HepG2 (cell line): Measurements from ENCODE around the gene SSNA1. TPM values are rescaled to one million over a fixed set of nuclear protein-coding genes. Genes with fewer than 3 reads are reported as not detected.
A peak's percentile ranks its signal among the peaks of the same experiment; 100 is the strongest.

ENCODE experiments used
- AGO2 ChIP-seq: fragments of 200-400 bp; formaldehyde crosslinking; optimal IDR thresholded peaks from 2 replicates; pipeline ENCODE3; 2017; ENCODE audit warnings: mild to moderate bottlenecking, low read depth, low read length, moderate library complexity
- DNMT1 ChIP-seq: sonication (generic); formaldehyde crosslinking; IDR thresholded peaks from 2 replicates; pipeline ENCODE4 v1.5.1; 2020; ENCODE audit warnings: mild to moderate bottlenecking, missing genetic modification reagents
- EZH2 ChIP-seq: conservative IDR thresholded peaks from 2 replicates; pipeline ENCODE4 v1.6.1; 2012; ENCODE audit warnings: mild to moderate bottlenecking, low read depth, low read length, moderate library complexity
- HOXA5 ChIP-seq: sonication (generic); formaldehyde crosslinking; IDR thresholded peaks from 2 replicates; pipeline ENCODE4 v1.4.0; 2020; ENCODE audit warnings: missing genetic modification reagents
- PCBP1 ChIP-seq: fragments of 200-400 bp; formaldehyde crosslinking; IDR thresholded peaks from 2 replicates; pipeline ENCODE4 v1.6.1; 2017; ENCODE audit warnings: mild to moderate bottlenecking, low read depth, low read length, borderline replicate concordance
- SRSF1 ChIP-seq: fragments of 200-400 bp; formaldehyde crosslinking; optimal IDR thresholded peaks from 2 replicates; pipeline ENCODE3; 2017; ENCODE audit warnings: mild to moderate bottlenecking, low read depth, low read length, moderate library complexity
- SYNCRIP ChIP-seq: fragments of 200-400 bp; formaldehyde crosslinking; IDR thresholded peaks from 2 replicates; pipeline ENCODE4 v1.6.1; 2018; ENCODE audit warnings: mild to moderate bottlenecking, low read depth, low read length; ENCODE audit not compliant: insufficient read depth
- WIZ ChIP-seq: sonication (generic); formaldehyde crosslinking; IDR thresholded peaks from 2 replicates; pipeline ENCODE4 v1.5.1; 2020; ENCODE audit warnings: mild to moderate bottlenecking, missing genetic modification reagents
- ZBTB42 ChIP-seq: sonication (generic); formaldehyde crosslinking; IDR thresholded peaks from 2 replicates; pipeline ENCODE4 v1.5.0; 2020; ENCODE audit warnings: mild to moderate bottlenecking, missing genetic modification reagents
- ZNF138 ChIP-seq: sonication (generic); formaldehyde crosslinking; IDR thresholded peaks from 2 replicates; pipeline ENCODE4 v1.5.0; 2020; ENCODE audit warnings: mild to moderate bottlenecking, low read depth, missing genetic modification reagents
- ZNF207 ChIP-seq: fragments of 450-650 bp; IDR thresholded peaks from 2 replicates; pipeline ENCODE4 v1.6.1; 2016; ENCODE audit warnings: antibody characterized with exemption, borderline replicate concordance
- ZNF335 ChIP-seq: sonication (generic); formaldehyde crosslinking; IDR thresholded peaks from 2 replicates; pipeline ENCODE4 v1.4.0; 2020; ENCODE audit warnings: missing genetic modification reagents
- ZNF772 ChIP-seq: sonication (generic); formaldehyde crosslinking; IDR thresholded peaks from 2 replicates; pipeline ENCODE4 v1.5.0; 2020; ENCODE audit warnings: mild to moderate bottlenecking, missing genetic modification reagents
- ZSCAN25 ChIP-seq: sonication (generic); formaldehyde crosslinking; IDR thresholded peaks from 2 replicates; pipeline ENCODE4 v1.8.0; 2022; ENCODE audit warnings: mild to moderate bottlenecking, missing genetic modification reagents
- ZSCAN9 ChIP-seq: IDR thresholded peaks from 2 replicates; pipeline ENCODE4 v1.6.1; 2016; ENCODE audit warnings: borderline replicate concordance
- polyA plus RNA-seq, 8 experiments: library from polyadenylated mRNA; depleted of rRNA in 3 of 8; stranded (reverse) in 7 of 8; unstranded in 1 of 8; fragments of >200 nt; fragmentation: Illumina TruSeq in 4 of 8; extraction: Trizol in 4 of 8; gene quantifications; 2 replicates each; pipeline versions ENCODE4 v1.2.1 to v1.2.3, GENCODE V29; 2011 to 2016; ENCODE audit warnings: low read depth in 4 of 8, missing spikeins in 1 of 8, mixed read lengths in 1 of 8; ENCODE audit not compliant: insufficient read depth in 1 of 8
- total RNA-seq, 5 experiments: library from RNA; depleted of rRNA; stranded (reverse); fragments of >200 nt; fragmentation: Illumina TruSeq; extraction: Trizol; gene quantifications; 2 replicates each; pipeline ENCODE4 v1.2.3, GENCODE V29; 2016; ENCODE audit warnings: low read depth in 1 of 5
- TF ChIP-seq, protein P1 (sequence below): sonication (generic); formaldehyde crosslinking; IDR thresholded peaks from 2 replicates; pipeline ENCODE4 v1.5.0; 2020; ENCODE audit warnings: mild to moderate bottlenecking, missing genetic modification reagents, borderline replicate concordance
- TF ChIP-seq, protein P2 (sequence below): conservative IDR thresholded peaks from 2 replicates; pipeline ENCODE4 v1.6.1; 2018; ENCODE audit warnings: missing genetic modification reagents
- TF ChIP-seq, protein P3 (sequence below): sonication (generic); formaldehyde crosslinking; IDR thresholded peaks from 2 replicates; pipeline ENCODE4 v1.8.0; 2022; ENCODE audit warnings: missing genetic modification reagents, mild to moderate bottlenecking, moderate library complexity, borderline replicate concordance
- TF ChIP-seq, protein P4 (sequence below): IDR thresholded peaks from 2 replicates; pipeline ENCODE4 v1.6.1; 2012; ENCODE audit warnings: inconsistent platforms
- TF ChIP-seq, protein P5 (sequence below): sonication (generic); formaldehyde crosslinking; conservative IDR thresholded peaks from 2 replicates; pipeline ENCODE4 v1.8.1; 2023; ENCODE audit warnings: missing genetic modification reagents

The SSNA1 gene
- total and polyA plus RNA-seq, 2 of the 13 experiments (the other 11 are each of a cell fraction or from before 2014, with no cell fraction given), result 35.9 to 49.4 TPM

DNA sequence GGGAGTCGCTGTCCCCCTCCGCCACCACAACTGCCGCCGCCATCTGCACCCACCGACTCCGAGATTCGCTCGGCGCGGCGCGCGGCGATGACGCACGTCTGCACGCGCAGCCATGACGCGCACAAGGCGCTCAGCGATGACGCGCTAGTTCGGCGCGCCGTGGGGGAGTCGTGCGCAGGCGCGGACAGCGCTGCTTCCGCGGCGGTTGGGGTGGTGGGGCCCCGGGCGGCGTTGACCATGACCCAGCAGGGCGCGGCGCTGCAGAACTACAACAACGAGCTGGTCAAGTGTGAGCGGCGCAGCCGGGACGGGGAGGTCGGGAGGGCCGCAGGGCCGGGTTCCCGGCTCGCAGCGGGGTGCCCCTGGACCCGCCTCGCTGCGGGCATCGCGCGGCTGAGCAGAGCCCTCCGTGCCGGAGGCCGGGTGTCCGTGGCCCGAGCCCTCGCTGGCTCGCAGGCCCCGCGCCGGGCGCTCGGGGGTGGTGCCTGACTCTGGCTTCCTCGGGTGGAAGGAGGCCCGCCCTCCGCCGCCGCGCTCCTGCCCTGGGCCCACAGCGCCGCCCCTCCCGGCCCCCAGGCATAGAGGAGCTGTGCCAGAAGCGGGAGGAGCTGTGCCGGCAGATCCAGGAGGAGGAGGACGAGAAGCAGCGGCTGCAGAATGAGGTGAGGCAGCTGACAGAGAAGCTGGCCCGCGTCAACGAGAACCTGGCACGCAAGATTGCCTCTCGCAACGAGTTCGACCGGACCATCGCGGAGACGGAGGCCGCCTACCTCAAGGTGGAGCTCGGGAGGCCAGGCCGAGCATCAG, at the start of gene SSNA1, which contains the start of gene ANAPC2 (continued):
- TF ChIP-seq, protein P1, sequence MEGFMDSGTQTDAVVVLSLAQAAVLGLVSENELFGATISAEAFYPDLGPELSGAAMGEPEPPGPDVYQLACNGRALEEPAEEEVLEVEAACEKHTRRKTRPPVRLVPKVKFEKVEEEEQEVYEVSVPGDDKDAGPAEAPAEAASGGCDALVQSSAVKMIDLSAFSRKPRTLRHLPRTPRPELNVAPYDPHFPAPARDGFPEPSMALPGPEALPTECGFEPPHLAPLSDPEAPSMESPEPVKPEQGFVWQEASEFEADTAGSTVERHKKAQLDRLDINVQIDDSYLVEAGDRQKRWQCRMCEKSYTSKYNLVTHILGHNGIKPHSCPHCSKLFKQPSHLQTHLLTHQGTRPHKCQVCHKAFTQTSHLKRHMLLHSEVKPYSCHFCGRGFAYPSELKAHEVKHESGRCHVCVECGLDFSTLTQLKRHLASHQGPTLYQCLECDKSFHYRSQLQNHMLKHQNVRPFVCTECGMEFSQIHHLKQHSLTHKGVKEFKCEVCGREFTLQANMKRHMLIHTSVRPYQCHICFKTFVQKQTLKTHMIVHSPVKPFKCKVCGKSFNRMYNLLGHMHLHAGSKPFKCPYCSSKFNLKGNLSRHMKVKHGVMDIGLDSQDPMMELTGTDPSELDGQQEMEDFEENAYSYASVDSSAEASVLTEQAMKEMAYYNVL (CRISPR knock-in tag), result peak; percentile 68; the same call in 1 of the 2 replicates
- peak; percentile 70; the same call in 1 of the 2 replicates for TF ChIP-seq ZNF772 (CRISPR knock-in tag)
- TF ChIP-seq AGO2, result peak; percentile 74
- TF ChIP-seq ZNF335 (CRISPR knock-in tag), result 0 out of 2 replicates have a peak, but pooled peaks have one; percentile 67
- no peak for TF ChIP-seq ZBTB42
- peak; percentile 76 for TF ChIP-seq ZSCAN25 (CRISPR knock-in tag)
- peak; percentile 93 for TF ChIP-seq DNMT1
- no peak for TF ChIP-seq SYNCRIP
- TF ChIP-seq, protein P2, sequence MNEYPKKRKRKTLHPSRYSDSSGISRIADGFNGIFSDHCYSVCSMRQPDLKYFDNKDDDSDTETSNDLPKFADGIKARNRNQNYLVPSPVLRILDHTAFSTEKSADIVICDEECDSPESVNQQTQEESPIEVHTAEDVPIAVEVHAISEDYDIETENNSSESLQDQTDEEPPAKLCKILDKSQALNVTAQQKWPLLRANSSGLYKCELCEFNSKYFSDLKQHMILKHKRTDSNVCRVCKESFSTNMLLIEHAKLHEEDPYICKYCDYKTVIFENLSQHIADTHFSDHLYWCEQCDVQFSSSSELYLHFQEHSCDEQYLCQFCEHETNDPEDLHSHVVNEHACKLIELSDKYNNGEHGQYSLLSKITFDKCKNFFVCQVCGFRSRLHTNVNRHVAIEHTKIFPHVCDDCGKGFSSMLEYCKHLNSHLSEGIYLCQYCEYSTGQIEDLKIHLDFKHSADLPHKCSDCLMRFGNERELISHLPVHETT (CRISPR knock-in tag), result peak; percentile 89
- TF ChIP-seq ZNF207, result no peak
- TF ChIP-seq ZSCAN9 (CRISPR knock-in tag), result 0 out of 2 replicates have a peak, but pooled peaks have one; percentile 58
- TF ChIP-seq ZNF138 (CRISPR knock-in tag), result peak; percentile 53; the same call in 1 of the 2 replicates
- TF ChIP-seq, protein P3, sequence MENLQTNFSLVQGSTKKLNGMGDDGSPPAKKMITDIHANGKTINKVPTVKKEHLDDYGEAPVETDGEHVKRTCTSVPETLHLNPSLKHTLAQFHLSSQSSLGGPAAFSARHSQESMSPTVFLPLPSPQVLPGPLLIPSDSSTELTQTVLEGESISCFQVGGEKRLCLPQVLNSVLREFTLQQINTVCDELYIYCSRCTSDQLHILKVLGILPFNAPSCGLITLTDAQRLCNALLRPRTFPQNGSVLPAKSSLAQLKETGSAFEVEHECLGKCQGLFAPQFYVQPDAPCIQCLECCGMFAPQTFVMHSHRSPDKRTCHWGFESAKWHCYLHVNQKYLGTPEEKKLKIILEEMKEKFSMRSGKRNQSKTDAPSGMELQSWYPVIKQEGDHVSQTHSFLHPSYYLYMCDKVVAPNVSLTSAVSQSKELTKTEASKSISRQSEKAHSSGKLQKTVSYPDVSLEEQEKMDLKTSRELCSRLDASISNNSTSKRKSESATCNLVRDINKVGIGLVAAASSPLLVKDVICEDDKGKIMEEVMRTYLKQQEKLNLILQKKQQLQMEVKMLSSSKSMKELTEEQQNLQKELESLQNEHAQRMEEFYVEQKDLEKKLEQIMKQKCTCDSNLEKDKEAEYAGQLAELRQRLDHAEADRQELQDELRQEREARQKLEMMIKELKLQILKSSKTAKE (CRISPR knock-in tag), result peak; percentile 79
- TF ChIP-seq, protein P4, sequence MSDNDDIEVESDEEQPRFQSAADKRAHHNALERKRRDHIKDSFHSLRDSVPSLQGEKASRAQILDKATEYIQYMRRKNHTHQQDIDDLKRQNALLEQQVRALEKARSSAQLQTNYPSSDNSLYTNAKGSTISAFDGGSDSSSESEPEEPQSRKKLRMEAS, result peak; percentile 87
- TF ChIP-seq WIZ, result peak; percentile 82; the same call in 1 of the 2 replicates
- no peak for TF ChIP-seq EZH2
- no peak for TF ChIP-seq SRSF1
- TF ChIP-seq, protein P5, sequence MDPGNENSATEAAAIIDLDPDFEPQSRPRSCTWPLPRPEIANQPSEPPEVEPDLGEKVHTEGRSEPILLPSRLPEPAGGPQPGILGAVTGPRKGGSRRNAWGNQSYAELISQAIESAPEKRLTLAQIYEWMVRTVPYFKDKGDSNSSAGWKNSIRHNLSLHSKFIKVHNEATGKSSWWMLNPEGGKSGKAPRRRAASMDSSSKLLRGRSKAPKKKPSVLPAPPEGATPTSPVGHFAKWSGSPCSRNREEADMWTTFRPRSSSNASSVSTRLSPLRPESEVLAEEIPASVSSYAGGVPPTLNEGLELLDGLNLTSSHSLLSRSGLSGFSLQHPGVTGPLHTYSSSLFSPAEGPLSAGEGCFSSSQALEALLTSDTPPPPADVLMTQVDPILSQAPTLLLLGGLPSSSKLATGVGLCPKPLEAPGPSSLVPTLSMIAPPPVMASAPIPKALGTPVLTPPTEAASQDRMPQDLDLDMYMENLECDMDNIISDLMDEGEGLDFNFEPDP, result no peak
- TF ChIP-seq HOXA5 (CRISPR knock-in tag), result peak; percentile 91; the same call in 1 of the 2 replicates
- 0 out of 2 replicates have a peak, but pooled peaks have one; percentile 49 for TF ChIP-seq PCBP1
